ENCODE measurements around the gene MFSD2B.
"Not testable (repeated sequence)": the region's sequence is repeated elsewhere in the genome, so short reads cannot be mapped to it uniquely, and the experiment has no call there.

Gene MFSD2B

GRCh38 chr2:24019729-24020128 is 9.8 kb downstream of the MFSD2B start:
- DNase-seq (ENCODE audit: low read depth in 2 of 2), result no peak

DNA sequence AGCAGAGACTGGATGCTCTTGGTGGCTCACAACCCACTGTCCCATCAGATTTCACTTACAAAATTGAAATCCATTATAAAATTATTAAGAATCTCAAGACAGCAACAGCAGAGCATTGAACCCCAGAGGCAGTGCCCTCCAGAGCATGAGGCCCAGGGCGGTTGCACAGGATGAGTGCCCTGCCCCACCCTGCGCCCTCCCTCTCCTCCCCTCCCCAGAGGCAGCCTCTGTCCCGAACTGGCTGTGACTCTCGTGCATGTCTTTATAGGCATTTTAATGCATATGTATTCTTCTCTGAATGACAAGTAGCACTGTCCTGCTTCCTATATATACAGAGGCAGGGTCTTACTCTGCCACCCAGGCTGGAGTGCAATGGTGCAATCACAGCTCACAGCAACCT is 10.4 kb downstream of the MFSD2B start:
- no peak for DNase-seq (ENCODE audit: low read depth in 2 of 2)

DNA sequence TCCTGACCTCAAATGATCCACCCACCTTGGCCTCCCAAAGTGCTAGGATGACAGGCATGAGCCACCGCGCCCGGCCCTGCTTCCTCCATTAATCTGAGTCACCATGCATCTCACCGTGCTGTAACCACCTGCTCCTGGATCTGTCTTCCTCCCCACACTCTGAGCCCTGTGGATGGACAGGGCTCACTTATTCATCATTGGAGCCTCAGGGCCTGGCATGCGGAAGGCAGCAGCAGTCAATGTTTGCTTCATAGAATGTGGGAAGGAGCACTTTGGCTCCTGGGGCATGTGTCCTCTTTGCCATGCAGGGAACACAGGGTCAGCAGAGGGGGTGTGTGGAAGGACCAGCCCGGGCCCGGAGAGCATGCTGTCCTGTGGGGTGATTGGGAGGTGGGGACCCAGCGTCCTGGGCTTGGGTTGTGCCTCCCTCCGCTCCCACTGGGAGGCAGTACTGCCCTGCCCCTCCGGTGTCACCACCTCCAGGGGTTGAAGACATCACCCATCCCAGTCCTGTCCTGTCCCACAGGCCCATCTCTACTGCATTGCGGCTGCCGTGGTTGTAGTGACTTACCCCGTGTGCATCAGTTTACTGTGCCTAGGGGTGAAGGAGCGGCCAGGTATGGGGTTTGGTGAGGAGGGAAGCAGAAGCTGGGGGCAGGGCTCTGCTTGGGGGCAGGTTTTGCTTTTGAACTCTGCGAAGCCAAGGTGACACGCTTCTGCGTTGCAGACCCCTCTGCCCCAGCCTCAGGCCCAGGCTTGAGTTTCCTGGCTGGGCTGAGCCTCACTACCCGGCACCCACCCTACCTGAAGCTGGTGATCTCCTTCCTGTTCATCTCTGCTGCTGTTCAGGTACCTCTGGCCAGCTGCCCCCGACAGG is 11.5 kb downstream of the MFSD2B start:
- DNase-seq (ENCODE audit: low read depth in 2 of 2), result no peak

DNA sequence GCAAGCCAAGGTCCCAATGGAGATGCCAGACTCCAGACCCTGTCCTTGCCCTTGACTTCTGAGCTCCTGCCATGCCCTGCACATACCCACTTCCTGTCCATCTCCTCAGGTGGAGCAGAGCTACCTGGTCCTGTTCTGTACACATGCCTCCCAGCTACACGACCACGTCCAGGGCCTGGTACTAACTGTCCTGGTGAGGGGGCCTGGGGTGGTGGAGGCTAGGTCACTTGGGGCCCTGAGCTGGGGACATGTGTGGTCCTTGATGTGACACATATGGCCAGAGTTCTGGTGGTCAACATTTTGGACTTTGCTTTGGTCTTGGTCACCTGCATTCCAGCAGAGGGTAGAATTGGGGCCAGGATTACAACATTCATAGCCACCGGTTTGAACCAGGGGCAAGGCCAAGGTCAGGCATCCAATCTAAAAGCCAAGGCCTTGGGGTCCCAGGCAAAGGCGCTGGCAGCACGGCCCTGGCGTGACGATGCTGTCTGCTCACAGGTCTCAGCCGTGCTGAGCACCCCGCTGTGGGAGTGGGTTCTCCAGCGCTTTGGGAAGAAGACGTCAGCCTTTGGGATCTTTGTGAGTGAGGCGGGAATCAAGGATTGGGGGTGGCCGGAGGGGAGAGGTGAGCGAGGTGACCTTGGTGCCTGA is 12.6 kb downstream of the MFSD2B start:
- no peak for DNase-seq (ENCODE audit: low read depth in 2 of 2)

- DNase-seq (ENCODE audit: low read depth in 2 of 2), result no peak
Measured at GRCh38 chr2:24022975-24023575, 13.2 kb downstream of the MFSD2B start.

GRCh38 chr2:24024018-24024417 is 14.1 kb downstream of the MFSD2B start:
- no peak for DNase-seq (ENCODE audit: low read depth in 2 of 2)

DNA sequence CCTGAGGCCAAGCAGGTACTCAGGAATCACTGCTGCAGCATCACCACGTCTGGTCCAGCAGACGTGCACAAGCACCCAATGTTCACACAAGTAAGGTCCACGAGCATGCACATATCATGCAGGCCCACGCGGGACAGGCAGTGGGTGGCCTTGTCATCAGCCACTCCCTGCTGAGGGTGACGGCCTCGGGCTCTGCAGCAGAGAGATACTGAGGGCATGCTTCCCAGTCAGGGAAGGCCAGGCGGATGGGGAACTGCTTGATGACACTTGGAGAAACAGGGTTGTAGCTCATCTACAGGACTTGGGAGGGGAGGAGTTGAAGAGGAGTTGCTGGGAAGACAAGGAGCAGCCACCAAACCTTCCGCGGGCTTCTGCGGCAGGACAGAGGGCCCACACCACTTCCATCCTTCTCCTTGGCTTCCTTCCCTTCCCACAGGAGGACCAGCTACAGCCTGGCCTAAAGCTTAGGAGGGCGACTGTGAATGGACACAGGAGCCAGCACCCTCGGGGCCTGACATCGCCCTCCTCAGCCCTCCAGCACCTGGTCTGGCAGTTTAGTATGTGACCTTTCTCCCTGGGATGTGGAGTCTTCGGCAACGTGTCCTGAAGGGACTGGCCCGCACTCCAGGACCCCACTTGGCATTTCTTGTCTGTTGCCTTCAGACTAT is 15.2 kb downstream of the MFSD2B start:
- DNase-seq (ENCODE audit: low read depth in 2 of 2), result no peak

DNA sequence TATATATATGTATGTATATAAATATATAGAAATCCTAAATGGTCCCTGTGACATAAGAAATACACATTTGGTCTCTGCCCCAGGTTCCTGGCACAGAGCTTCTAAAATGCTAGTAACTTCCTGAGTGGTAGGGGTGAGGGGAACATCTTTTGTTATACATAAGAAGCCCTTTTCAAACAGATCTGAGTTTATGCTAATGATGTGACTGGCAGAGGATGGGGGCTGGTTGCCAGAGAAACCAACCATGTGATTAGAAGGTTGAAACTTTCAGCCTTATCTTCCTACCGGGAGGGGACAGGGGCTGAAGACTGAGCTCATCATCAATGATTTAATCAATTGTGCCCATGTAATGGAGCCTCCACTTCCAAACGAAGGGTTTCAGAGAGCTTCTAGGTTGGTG is 16.3 kb downstream of the MFSD2B start:
- no peak for DNase-seq (ENCODE audit: low read depth in 2 of 2)

DNA sequence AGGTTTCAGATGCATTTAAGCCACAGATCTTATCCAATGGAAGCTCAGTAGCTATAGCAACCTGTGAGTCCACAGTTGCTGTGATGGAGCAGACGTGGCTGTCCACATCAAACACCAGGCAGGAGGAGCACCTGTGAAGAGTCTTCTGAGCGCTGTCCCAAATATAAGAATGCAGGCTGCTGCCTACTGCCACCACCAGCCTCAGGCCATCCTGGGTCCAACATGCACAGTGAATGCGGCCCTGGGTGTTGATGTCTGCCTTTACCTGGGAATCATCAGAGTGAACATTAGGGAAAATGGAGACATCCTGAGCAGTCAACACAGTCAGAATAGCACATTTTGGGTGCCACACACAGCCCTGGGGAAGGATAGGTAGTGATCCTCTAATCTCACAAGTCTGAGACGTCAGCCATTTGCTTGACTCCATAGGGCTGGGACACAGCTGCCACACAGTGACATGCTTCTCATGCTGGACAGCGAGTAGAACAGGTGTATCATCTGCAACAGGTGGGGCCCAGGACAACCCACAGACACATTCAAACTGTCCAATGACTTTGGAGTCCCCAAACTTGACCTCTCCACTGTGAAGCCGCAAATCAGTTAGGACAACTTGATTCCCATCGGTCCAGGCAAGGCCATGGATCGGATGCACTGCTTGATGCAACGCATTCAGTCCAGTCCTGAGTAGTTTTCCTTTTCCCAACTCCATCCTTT is 29.1 kb downstream of the MFSD2B start:
- no peak for DNase-seq (ENCODE audit: low read depth in 2 of 2)

DNA sequence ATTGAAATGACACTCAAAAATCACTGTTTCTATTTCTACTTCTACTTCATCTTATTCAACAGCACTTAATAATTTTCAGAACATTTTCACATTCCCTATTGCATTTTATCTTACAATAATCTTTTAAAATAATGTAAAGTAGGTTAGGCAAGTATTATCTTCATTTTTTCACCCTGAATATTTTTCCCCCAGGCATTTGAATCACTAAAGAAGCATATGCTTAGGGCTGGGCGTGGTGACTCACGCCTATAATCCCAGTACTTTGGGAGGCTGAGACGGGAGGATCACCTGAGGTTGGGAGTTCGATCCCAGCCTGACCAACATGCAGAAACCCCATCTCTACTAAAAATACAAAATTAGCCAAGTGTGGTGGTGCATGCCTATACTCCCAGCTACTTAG is 30.6 kb downstream of the MFSD2B start:
- DNase-seq (ENCODE audit: low read depth in 2 of 2), result no peak

- not testable (repeated sequence) for DNase-seq (ENCODE audit: low read depth in 2 of 2)
Measured at GRCh38 chr2:24043133-24043532, 33.2 kb downstream of the MFSD2B start.

DNA sequence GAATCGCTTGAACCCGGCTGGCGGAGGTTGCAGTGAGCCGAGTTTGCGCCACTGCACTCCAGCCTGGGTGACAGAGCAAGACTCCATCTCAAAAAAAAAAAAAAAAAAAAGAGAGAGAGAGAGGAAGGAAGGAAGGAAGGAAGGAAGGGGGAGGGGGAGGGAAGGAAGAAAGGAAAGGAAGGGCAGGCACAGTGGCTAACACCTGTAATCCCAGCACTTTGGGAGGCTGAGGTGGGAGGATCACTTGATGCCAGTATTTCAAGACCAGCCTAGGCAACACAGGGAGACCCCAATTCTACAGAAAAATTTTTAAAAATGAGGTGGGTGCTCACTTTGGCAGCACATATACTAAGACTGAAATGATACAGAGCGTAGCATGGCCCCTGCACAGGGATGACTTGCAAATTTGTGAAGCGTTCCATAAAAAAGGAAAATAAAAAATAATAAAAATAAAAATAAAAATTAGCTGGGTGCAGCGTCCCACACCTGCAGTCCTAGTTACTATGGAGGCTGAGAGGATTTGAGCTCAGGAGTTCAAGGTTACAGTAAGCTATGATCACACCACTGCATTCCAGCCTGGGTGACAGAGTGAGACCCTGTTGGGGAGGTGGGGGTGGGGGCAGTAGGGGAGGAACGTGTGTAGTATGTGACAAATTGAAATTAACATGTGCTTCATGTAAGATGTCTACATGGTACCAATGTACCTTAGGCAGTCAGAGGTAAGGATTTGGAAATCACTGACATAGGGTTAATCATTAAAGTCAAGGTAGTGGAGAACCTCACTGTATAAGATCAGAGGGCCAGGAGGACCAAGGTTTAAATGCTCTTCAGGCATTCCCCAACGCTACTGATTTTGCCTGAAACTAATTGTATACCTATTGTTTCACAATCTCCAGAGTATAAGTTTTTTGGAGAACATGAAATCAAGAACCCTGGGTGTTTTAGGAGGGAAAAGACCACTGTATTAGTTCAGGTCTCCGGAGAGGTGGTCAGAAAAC is 35.9 kb downstream of the MFSD2B start:
- DNase-seq (ENCODE audit: low read depth in 2 of 2), result no peak

- no peak for DNase-seq (ENCODE audit: low read depth in 2 of 2)
Measured at GRCh38 chr2:24046599-24046929, 36.7 kb downstream of the MFSD2B start.

DNA sequence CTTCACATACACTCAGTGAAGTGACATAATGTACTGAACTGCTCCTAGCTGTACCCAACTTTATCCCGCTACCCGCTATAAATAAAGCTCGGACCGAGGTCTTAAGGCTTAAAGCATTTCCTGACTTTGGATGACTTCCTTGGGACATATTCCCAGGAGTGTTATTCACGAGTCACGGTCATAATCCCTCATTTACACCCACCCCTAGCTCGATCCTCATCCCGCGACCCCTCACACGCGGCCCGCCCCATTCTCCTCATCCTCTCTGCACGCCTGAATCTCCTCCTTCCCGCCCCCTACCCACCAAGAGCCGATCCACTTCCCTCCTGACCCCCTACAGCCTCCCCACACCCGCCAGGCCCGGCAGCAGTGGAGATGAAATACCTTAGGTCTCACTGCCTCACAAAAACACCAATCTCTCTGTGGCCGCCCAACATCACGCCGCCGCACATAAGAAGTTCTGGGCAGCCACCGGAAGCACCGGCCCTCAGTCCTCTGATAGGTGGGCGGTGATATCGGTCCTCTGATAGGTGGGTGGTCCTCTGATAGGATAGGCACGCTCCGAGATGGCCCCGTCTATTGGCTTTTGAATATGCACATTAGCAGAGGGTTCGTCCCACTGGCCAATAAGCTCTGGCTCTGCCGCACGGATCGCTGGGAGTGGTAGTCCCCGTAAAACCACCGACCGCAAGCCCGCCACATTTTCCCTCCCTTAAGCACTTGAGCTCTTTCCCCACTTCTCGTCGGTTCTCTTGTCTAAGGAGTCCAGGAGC is 37.2 kb downstream of the MFSD2B start, which contains the start of gene WDCP:
Gene WDCP (minus strand): TSS at position 462 of the 773 bp plus-strand sequence. CDS start 7,897 bp downstream, outside the sequence.
- peak; percentile 88 for DNase-seq (ENCODE audit: low read depth in 2 of 2)

GRCh38 chr2:24047703-24048033 is 37.8 kb downstream of the MFSD2B start:
- no peak for DNase-seq (ENCODE audit: low read depth in 2 of 2)

DNA sequence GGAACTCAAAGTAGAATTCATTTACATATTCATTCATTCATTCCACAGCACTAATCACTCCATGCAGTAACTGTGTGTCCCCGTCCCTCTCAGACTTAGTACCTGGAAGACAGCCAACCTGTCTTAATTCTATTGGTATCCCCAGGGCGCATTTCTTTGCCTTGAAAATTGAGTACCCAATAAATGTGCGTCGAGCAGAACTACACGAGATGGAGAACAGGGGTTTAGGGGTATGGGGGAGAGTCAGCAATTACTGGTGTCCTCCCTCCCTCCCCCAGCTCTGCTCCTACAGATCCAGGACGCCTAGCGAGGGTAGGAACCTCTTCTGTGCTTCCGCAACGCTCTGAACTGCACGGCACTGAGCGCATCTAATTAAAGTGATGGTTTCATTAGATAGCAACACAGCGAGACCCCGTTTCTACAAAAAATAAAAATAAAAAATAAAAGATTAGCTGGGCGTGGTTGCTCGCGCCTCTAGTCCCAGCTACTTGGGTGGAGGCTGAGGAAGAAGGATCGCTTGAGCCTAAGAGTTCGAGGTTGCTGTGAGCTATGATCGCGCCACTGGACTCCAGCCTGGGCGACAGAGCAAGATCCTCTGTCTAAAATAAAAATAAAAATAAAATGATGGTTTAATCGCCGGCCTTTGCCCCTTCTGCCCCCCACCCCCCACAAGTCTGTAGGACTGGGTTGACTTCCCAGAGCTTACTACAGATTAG is 39.0 kb downstream of the MFSD2B start:
- DNase-seq (ENCODE audit: low read depth in 2 of 2), result no peak

DNA sequence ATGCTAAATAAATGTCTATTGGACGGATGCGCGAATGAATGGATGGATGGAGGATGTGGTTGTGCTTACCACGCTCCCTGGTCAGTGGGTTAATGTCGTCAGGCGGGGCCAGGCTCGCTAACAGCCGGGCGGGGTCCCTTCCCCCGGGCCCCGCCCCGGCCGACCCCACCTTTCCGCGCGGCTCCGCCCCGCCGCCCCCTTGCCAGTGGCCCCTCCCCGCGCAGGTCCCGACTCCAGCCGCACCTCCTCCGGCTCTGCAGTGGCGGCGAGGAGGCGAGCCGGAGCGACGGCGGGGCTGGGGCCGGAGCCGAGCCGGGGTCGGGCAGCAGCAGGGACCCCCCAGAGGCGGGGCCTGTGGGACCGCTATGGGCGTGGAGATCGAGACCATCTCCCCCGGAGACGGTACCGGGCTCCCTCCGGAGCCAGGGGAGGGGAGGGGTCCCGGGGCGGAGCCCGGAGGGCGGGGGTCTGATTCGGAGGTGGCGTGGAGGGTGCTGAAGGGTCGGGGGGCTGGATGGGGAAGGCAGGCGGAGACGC is 39.7 kb downstream of the MFSD2B start, which contains the start of gene FKBP1B:
Gene FKBP1B (plus strand): TSS at position 257 of the 537 bp plus-strand sequence. CDS start 109 bp downstream, at position 366.
- peak in 1 of 2 donors; percentile 48 for DNase-seq (ENCODE audit: low read depth in 2 of 2)
